Central memory CD8-positive, alpha-beta T cell (primary cell): ENCODE measurements around the gene IGFLR1.
A peak's percentile ranks its signal among the peaks of the same experiment; 100 is the strongest.

Source experiments
- ATAC-seq: fragments of 150-1000 bp; cut with Tn5 transposase; replicated peaks from 2 replicates; pipeline ENCODE4 v1.10.0; 2022; ENCODE audit warnings: mild to moderate bottlenecking, moderate FRiP score, moderate number of reproducible peaks; ENCODE audit not compliant: poor library complexity, severe bottlenecking; ENCODE audit errors: extremely low read depth
- DNase-seq, 2 donors: peaks; one replicate each; pipeline ENCODE4 v3.0.0; 2021; ENCODE audit warnings: low spot score in 2 of 2
- H3K27ac Mint-ChIP-seq: one replicate; pipeline ENCODE4 v1.8.0; 2022; ENCODE audit warnings: low read depth, mild to moderate bottlenecking, moderate library complexity, mixed read lengths
- H3K27me3 Mint-ChIP-seq: one replicate; pipeline ENCODE4 v1.8.0; 2022; ENCODE audit warnings: mixed read lengths
- H3K36me3 Mint-ChIP-seq: one replicate; pipeline ENCODE4 v1.8.0; 2022; ENCODE audit warnings: mild to moderate bottlenecking, moderate library complexity, mixed read lengths; ENCODE audit not compliant: insufficient read depth
- H3K4me1 Mint-ChIP-seq: one replicate; pipeline ENCODE4 v1.8.0; 2022; ENCODE audit warnings: mixed read lengths
- H3K4me3 Mint-ChIP-seq: one replicate; pipeline ENCODE4 v1.8.0; 2022; ENCODE audit warnings: mild to moderate bottlenecking, moderate library complexity, mixed read lengths
- H3K9me3 Mint-ChIP-seq: one replicate; pipeline ENCODE4 v1.8.0; 2022; ENCODE audit warnings: mixed read lengths

IGFLR1 gene

GRCh38 chr19:35757231-35757748, 15.0 kb upstream of the IGFLR1 start:
- no peak for DNase-seq
- H3K27ac Mint-ChIP-seq, result peak overlapping the region; percentile 94
- H3K4me1 Mint-ChIP-seq, result peaks cover 14% of the 10 kb centered on the region
- H3K27me3 Mint-ChIP-seq, result no peaks in the 10 kb centered on the region
- no peak for ATAC-seq
- peaks cover 13% of the 10 kb centered on the region for H3K36me3 Mint-ChIP-seq
- peak overlapping the region; percentile 93 for H3K4me3 Mint-ChIP-seq
- no peaks in the 10 kb centered on the region for H3K9me3 Mint-ChIP-seq

- peaks cover 14% of the 10 kb centered on the region for H3K4me1 Mint-ChIP-seq
- DNase-seq, result no peak
Measured at GRCh38 chr19:35756377-35757230, 14.4 kb upstream of the IGFLR1 start, which contains the start of gene HSPB6. HSPB6 (minus strand) TSS chr19:35757029; CDS start chr19:35757008, 21 bp downstream.

DNA sequence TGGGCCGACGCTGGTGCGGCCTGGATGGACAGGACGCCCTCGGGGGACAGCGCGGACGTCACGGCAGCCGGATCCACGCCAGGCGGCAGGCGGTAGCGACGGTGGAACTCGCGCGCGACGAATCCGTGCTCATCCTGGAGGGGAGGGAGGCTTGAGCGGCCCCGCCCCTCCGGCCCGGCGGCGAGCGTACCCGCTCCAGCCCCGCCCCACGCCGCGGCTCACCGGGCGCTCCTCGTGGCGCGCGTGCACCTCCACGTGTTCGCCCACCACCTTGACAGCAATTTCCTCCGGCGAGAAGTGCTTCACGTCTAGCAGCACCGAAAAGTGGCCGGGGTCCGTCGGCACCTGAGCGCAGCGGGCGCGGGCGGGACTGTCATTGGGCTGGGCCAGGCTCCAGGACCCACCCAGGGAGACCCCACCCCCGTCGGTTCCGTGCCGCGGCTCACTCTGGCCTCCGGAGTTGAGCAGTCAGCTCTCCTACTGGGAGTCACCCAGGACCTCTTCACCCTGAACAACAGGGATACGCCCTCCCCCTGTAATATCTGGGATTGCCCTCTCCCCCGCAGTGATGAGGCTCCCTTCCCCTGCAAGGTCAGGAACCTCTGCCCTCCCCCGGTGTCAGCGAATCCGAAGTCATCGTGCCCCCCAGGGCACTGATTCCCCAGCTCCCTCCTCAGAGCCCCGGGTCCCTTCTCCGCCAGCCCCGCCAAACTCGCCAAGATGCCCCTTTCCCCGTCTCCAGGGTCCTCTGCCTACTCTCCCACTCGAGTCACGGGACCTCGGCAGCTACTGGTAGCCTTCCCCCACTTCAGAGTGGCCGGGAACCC, 13.5 kb upstream of the IGFLR1 start:
- ATAC-seq, result no peak
- no peaks in the 10 kb centered on the region for H3K9me3 Mint-ChIP-seq
- H3K27ac Mint-ChIP-seq, result peak overlapping the region; percentile 4
- H3K27me3 Mint-ChIP-seq, result no peaks in the 10 kb centered on the region
- no peak for DNase-seq
- no peak overlapping the region for H3K4me3 Mint-ChIP-seq
- H3K36me3 Mint-ChIP-seq, result peaks cover 11% of the 10 kb centered on the region
- peaks cover 14% of the 10 kb centered on the region for H3K4me1 Mint-ChIP-seq

More at GRCh38 chr19:35756377-35757230, 14.4 kb upstream of the IGFLR1 start, which contains the start of gene HSPB6:
- Mint-ChIP-seq H3K9me3 (no peaks in the 10 kb centered on the region), H3K4me3 (peak within 1 kb of the TSS; percentile 93), H3K36me3 (peaks cover 11% of the 10 kb centered on the region), H3K27ac (peak within 1 kb of the TSS; percentile 94), H3K27me3 (no peaks in the 10 kb centered on the region)
- ATAC-seq, result no peak

DNA sequence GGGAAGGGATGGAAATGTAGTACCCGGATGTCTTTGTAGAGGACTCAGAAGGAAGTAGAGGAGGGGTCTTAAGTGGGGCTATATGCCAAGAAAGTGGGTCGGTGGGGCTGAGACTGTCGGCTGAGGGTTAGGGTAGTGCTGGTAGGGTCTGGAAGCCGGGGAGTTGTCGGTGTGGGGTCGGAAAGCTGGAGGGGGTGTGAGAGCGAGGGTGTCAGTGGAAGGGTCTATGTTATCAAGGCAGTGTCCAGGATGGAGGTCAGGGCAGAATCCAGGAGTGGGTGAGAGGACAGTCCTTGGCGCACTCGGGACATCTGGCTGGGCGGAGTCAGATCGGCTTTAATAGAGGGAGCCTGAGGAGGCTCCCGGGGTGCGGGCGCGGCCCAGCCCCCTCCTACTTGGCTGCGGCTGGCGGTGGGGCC, 12.9 kb upstream of the IGFLR1 start:
- no peaks in the 10 kb centered on the region for H3K9me3 Mint-ChIP-seq
- DNase-seq (no peak), ATAC-seq (no peak)
- H3K27ac Mint-ChIP-seq, result peak overlapping the region; percentile 4
- H3K4me1 Mint-ChIP-seq, result peaks cover 14% of the 10 kb centered on the region
- peaks cover 11% of the 10 kb centered on the region for H3K36me3 Mint-ChIP-seq
- peak overlapping the region; percentile 24 for H3K4me3 Mint-ChIP-seq
- no peaks in the 10 kb centered on the region for H3K27me3 Mint-ChIP-seq

GRCh38 chr19:35754370-35755130, 12.3 kb upstream of the IGFLR1 start:
- H3K36me3 Mint-ChIP-seq, result peaks cover 11% of the 10 kb centered on the region
- H3K4me3 Mint-ChIP-seq, result peak overlapping the region; percentile 24
- H3K27me3 Mint-ChIP-seq, result no peaks in the 10 kb centered on the region
- no peak for ATAC-seq
- peaks cover 17% of the 10 kb centered on the region for H3K4me1 Mint-ChIP-seq
- DNase-seq, result no peak
- H3K27ac Mint-ChIP-seq, result peak overlapping the region; percentile 4
- H3K9me3 Mint-ChIP-seq, result no peaks in the 10 kb centered on the region

DNA sequence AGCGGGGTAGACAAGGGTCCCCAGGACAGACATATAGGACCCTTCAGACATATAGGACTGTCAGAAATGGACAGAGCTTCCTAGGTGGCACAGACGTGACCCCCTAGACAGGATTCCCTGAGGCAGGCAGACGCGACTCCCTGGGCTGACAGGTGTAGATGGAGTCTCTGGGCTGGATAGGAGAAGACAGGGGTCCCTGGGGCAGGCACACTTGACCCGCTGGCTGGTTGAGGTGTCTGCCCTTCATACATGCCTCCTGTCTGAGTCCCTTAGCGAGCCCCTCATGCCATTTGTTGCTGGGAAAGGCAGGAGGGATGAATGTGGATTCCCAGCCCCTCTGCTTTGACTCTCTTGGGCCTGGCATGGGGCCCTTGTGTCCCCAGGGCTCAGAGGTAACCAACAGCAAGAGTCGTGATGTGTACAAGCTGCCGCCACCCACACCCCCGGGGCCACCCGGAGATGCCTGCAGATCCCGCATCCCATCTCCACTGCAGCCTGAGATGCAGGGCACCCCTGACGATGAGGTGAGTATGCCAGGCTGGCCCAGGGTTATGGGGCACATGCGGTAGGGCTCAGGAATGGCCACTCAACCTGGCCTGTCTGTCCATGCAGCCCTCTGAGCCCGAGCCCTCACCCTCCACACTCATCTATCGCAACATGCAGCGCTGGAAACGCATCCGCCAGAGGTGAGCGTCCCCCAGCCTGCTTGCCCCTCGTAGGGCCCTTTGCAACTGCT, 11.6 kb upstream of the IGFLR1 start:
- no peaks in the 10 kb centered on the region for H3K9me3 Mint-ChIP-seq
- no peak for DNase-seq
- H3K27me3 Mint-ChIP-seq, result no peaks in the 10 kb centered on the region
- H3K4me3 Mint-ChIP-seq, result no peak overlapping the region
- peaks cover 18% of the 10 kb centered on the region for H3K4me1 Mint-ChIP-seq
- no peak overlapping the region for H3K27ac Mint-ChIP-seq
- ATAC-seq, result no peak
- H3K36me3 Mint-ChIP-seq, result peaks cover 11% of the 10 kb centered on the region

DNA sequence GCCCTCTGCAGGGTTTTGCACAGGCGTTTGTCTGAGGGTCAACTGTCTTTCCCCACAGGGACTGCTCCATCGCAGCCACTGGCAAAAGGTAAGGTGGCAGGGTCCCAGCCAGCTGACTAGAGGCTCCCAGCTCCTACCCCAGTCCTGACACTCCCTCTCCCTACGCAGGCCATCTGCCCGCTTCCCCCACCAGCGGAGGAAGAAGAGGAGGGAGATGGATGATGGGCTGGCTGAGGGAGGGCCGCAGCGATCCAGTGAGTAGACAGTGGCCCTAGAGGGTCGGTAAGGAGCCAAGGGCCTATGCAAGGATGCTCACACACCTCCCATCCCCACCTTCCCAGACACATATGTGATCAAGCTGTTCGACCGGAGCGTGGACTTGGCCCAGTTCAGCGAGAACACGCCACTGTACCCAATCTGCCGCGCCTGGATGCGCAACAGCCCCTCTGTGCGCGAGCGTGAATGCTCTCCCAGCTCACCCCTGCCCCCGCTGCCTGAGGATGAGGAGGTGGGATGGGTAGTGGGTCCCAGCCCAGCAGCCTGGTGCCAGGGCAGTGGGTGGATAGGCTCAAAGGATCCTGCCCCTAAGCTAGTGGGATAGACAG, 10.6 kb upstream of the IGFLR1 start:
- no peak overlapping the region for H3K4me3 Mint-ChIP-seq
- no peak for ATAC-seq
- H3K36me3 Mint-ChIP-seq, result peaks cover 13% of the 10 kb centered on the region
- no peaks in the 10 kb centered on the region for H3K9me3 Mint-ChIP-seq
- DNase-seq, result no peak
- H3K27me3 Mint-ChIP-seq, result no peaks in the 10 kb centered on the region
- H3K4me1 Mint-ChIP-seq, result peaks cover 27% of the 10 kb centered on the region
- no peak overlapping the region for H3K27ac Mint-ChIP-seq

DNA sequence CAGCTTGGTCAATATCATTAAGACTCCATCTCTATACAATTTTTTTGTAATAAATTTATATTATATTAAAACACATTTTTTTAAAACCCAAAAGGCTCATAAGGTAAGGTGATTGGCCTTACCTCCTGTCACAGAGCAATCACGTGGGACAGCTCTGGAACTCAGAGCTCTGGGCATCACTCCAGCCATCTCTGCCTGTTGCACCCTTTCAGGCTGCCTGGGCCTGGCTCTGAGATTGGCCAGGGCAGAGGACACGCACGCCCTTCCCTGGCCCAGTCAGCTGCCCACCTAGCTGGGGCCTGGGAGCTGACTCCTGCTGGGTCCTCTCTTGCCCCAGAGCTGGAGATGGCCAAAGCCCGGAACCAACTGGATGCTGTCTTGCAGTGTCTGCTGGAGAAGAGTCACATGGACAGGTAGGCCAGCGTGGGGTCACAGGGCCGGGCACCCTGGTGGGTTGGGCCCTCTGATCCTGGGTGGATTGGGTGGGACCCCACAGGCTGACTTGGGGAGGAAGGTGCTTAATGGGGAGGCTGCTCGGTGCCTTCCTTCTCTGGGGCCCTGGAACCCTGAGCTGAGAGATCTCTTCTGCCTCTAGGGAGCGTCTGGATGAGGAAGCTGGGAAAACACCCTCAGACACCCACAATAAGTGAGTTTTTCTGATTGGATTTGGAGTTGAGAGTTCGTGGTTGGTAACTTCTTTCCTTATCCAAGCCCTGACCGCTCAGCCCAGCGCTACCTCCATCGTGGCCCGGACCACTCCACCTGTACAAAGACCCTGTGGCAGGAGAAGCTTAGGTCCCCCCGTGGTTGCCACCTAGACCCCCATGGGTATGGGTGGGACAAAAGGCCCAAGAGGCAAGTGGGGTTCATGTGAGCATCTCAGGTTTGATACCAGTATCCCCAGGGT, 9.8 kb upstream of the IGFLR1 start:
- ATAC-seq (no peak), DNase-seq (no peak)
- Mint-ChIP-seq H3K9me3 (no peaks in the 10 kb centered on the region), H3K4me3 (no peak overlapping the region), H3K36me3 (peaks cover 11% of the 10 kb centered on the region), H3K27me3 (no peaks in the 10 kb centered on the region), H3K27ac (no peak overlapping the region), H3K4me1 (peaks cover 28% of the 10 kb centered on the region)

- peaks cover 12% of the 10 kb centered on the region for H3K36me3 Mint-ChIP-seq
- no peak overlapping the region for H3K27ac Mint-ChIP-seq
Measured at GRCh38 chr19:35750167-35750566, 7.9 kb upstream of the IGFLR1 start.

DNA sequence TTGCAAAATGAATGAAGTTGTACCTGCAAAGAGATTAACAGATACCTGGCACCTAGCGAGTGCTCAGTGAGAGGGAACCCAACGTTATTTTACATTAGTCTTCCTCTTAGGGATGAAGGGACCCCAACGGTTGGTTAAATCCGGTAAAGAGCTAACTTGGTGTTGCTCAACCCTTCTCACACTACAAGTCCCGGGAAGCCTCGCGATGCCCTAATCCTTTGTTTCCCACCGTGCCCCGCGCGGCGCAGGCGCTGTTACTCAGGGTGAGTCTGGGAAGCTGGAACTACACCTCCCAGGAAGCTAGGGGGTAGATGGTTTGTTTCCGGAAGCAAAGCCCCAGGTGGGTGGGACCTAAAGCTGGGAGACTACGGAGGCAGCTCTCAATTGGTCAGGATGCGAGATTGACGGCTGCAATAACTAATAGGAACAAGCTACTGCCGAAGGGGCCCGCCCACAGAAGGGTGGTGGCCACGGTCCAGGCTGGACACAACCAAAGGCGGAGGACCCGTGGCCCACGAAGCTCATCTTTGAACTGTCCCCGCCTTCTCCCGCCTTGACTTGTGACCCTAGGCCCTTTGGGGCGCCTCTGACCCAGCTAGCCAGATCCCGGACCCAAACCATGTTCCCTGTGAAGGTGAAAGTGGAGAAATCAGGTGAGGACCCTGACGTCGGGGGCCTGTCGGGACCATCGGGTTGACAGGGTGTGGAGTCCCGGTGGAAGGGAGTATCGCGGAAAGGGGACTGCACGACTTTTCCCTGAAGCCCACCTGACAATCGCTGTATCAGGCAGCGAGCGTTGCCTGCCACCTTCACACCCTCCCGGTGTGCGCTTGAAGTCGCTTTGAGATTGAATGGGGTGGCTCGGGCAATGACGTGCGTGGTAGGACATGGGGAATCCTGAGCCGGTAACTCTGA, 6.1 kb upstream of the IGFLR1 start, which contains the start of gene LIN37:
LIN37 (plus strand) TSS at position 471 of the 915 bp plus-strand sequence; CDS start at position 620, 149 bp downstream.
- peak within 1 kb of the TSS; percentile 78 for H3K27ac Mint-ChIP-seq
- DNase-seq, result peak; percentile 94 to 98
- ATAC-seq, result peak; percentile 72
- no peaks in the 10 kb centered on the region for H3K27me3 Mint-ChIP-seq
- no peaks in the 10 kb centered on the region for H3K9me3 Mint-ChIP-seq
- peaks cover 42% of the 10 kb centered on the region for H3K4me1 Mint-ChIP-seq
- H3K36me3 Mint-ChIP-seq, result peaks cover 17% of the 10 kb centered on the region
- H3K4me3 Mint-ChIP-seq, result peak within 1 kb of the TSS; percentile 97

More at GRCh38 chr19:35750167-35750566, 7.9 kb upstream of the IGFLR1 start:
- ATAC-seq (no peak), DNase-seq (no peak)
- no peaks in the 10 kb centered on the region for H3K9me3 Mint-ChIP-seq
- no peaks in the 10 kb centered on the region for H3K27me3 Mint-ChIP-seq
- H3K4me1 Mint-ChIP-seq, result peaks cover 36% of the 10 kb centered on the region
- peak overlapping the region; percentile 46 for H3K4me3 Mint-ChIP-seq
